Smooth muscle cell (in vitro differentiated cells): ENCODE measurements around the gene PSAP. TPM values are rescaled to one million over a fixed set of nuclear protein-coding genes. Genes with fewer than 3 reads are reported as not detected.

Experiments
- DNase-seq: peaks from one replicate; lab custom pipeline; 2025; ENCODE audit not compliant: unreplicated experiment; lab: John Stamatoyannopoulos, UW
- H2AFZ ChIP-seq: fragments of 200-600 bp; sonication (generic); 2 replicates; pipeline ENCODE4 v1.6.0; 2016; ENCODE audit warnings: antibody characterized with exemption, low read depth, mild to moderate bottlenecking
- H3F3A ChIP-seq: fragments of 200-600 bp; sonication (generic); 2 replicates; pipeline ENCODE4 v1.6.0; 2017; ENCODE audit warnings: antibody characterized with exemption, low read depth
- H3K27ac ChIP-seq: fragments of 200-600 bp; sonication (generic); 2 replicates; pipeline ENCODE4 v1.5.1; 2016; ENCODE audit warnings: low read depth, mild to moderate bottlenecking
- H3K27me3 ChIP-seq: fragments of 200-600 bp; sonication (generic); 2 replicates; pipeline ENCODE4 v1.6.1; 2016; ENCODE audit warnings: low read depth, mild to moderate bottlenecking
- H3K36me3 ChIP-seq: fragments of 200-600 bp; sonication (generic); 2 replicates; pipeline ENCODE4 v1.5.1; 2016; ENCODE audit warnings: low read depth
- H3K4me1 ChIP-seq: fragments of 200-600 bp; sonication (generic); 2 replicates; pipeline ENCODE4 v1.5.1; 2016; ENCODE audit warnings: low read depth
- H3K4me2 ChIP-seq: fragments of 200-600 bp; sonication (generic); 2 replicates; pipeline ENCODE4 v1.6.0; 2016; ENCODE audit warnings: mild to moderate bottlenecking
- H3K4me3 ChIP-seq: fragments of 200-600 bp; sonication (generic); 2 replicates; pipeline ENCODE4 v1.5.1; 2016; ENCODE audit warnings: mild to moderate bottlenecking
- H3K79me2 ChIP-seq: fragments of 200-600 bp; sonication (generic); 2 replicates; pipeline ENCODE4 v1.6.0; 2016; ENCODE audit warnings: low read depth, mild to moderate bottlenecking
- H3K9ac ChIP-seq: fragments of 200-600 bp; sonication (generic); 2 replicates; pipeline ENCODE4 v1.6.0; 2016; ENCODE audit warnings: low read depth
- H3K9me3 ChIP-seq: fragments of 200-600 bp; sonication (generic); replicated peaks from 2 replicates; pipeline ENCODE4 v1.5.1; 2016; ENCODE audit warnings: low read depth
- H4K20me1 ChIP-seq: fragments of 200-600 bp; sonication (generic); 2 replicates; pipeline ENCODE4 v1.6.0; 2016; ENCODE audit warnings: low read depth
- WGBS: methylation state at CpG from one replicate; pipeline ENCODE4 v1.1.7; 2016; ENCODE audit warnings: low lambda C conversion rate; 5-methylcytosine and 5-hydroxymethylcytosine counted together
- polyA plus RNA-seq: library from polyadenylated mRNA; unstranded; fragments of >200 nt; fragmentation: Nextera tagmentation; extraction: Ambion mirVana; gene quantifications from 2 replicates; pipeline ENCODE4 v1.2.1, GENCODE V29; 2016
- total RNA-seq: library from RNA; depleted of rRNA; stranded (reverse); fragments of >200 nt; gene quantifications from 2 replicates; pipeline ENCODE4 v1.2.3, GENCODE V29; 2014
- TF ChIP-seq, protein P1 (sequence below): fragments of 200-600 bp; sonication (generic); IDR thresholded peaks from 2 replicates; pipeline ENCODE4 v1.5.1; 2017; ENCODE audit warnings: borderline replicate concordance, mild to moderate bottlenecking, antibody characterized with exemption; ENCODE audit not compliant: insufficient read depth, poor library complexity, severe bottlenecking

PSAP gene
- total and polyA plus RNA-seq, 2 experiments from 2014 or later = 282 to 500 TPM

DNA sequence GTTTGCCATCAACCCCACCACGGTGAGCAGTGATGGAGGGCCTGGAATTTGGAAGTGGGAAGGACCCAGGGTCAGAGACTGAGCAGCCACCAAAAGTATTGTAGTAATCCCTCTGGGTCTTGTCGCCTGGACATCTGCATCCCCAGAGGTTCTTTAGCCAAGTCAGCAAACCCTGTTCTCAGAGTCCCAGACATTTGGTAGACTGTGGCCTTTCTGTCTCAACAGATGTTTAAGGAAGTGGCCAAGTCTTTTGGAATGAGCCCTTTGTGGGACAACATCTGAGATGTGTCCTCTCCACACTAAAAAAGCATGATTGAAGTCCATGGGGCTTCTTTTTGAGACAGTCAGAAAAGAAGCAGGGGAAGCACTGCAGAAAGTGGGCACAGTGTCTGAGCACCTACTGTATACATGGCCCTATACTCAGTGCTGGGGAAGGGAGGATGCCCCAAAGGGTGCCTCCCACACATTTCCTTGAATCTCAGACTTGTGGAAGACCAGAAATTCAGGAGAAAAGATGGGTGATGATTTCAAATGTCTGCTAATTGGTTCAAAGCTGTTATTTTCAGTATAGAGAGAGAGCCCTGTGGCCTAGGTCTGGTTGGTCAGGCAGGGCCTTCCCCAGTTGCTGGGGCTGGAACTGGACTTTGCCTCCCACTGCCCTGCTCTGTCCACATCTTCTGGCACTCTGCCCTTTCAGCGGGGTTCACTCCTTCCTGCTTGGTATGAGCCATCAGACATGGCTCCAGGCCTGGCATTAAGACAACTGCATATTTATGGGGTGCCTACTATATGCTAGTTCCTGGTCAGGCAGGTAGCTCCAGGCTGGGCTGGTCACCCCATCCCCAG lies 51.2 kb downstream of the PSAP start:
- Histone ChIP-seq H3K36me3 (no peaks in the 10 kb centered on the region), H3K4me3 (no peak overlapping the region), H3K79me2 (no peaks in the 10 kb centered on the region), H3K9me3 (no peaks in the 10 kb centered on the region), H3F3A (no peaks in the 10 kb centered on the region), H3K27ac (no peak overlapping the region), H3K27me3 (peaks cover 5% of the 10 kb centered on the region), H3K4me1 (no peaks in the 10 kb centered on the region), H3K4me2 (no peak overlapping the region), H4K20me1 (no peaks in the 10 kb centered on the region), H2AFZ (no peak overlapping the region), H3K9ac (no peak overlapping the region)
- no peak for DNase-seq
- WGBS = 86% methylated on average over 3 of the region's 3 CpGs
- TF ChIP-seq, protein P1, sequence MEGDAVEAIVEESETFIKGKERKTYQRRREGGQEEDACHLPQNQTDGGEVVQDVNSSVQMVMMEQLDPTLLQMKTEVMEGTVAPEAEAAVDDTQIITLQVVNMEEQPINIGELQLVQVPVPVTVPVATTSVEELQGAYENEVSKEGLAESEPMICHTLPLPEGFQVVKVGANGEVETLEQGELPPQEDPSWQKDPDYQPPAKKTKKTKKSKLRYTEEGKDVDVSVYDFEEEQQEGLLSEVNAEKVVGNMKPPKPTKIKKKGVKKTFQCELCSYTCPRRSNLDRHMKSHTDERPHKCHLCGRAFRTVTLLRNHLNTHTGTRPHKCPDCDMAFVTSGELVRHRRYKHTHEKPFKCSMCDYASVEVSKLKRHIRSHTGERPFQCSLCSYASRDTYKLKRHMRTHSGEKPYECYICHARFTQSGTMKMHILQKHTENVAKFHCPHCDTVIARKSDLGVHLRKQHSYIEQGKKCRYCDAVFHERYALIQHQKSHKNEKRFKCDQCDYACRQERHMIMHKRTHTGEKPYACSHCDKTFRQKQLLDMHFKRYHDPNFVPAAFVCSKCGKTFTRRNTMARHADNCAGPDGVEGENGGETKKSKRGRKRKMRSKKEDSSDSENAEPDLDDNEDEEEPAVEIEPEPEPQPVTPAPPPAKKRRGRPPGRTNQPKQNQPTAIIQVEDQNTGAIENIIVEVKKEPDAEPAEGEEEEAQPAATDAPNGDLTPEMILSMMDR = no peak

DNA sequence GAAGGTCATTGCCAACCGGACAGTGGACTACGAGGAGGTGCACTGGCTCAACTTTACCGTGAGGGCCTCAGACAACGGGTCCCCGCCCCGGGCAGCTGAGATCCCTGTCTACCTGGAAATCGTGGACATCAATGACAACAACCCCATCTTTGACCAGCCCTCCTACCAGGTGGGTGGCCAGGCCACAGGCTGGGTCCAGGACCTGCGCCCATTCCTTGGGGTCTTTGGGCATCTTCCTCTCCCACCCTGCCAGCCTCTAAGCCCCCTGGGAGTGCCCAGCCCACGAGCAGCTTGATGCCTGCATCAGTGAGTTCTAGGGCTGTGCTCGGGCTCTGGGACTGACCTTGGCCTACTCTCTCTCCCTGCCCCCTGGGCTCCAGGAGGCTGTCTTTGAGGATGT lies 51.9 kb downstream of the PSAP start:
- WGBS = 86% methylated on average over 10 of the region's 10 CpGs
- no peaks in the 10 kb centered on the region for H3K27me3 ChIP-seq
- H3K9ac ChIP-seq = no peak overlapping the region
- no peak overlapping the region for H3K4me2 ChIP-seq
- no peak overlapping the region for H3K27ac ChIP-seq
- H3K36me3 ChIP-seq = no peaks in the 10 kb centered on the region
- no peak overlapping the region for H2AFZ ChIP-seq
- no peaks in the 10 kb centered on the region for H3K79me2 ChIP-seq
- TF ChIP-seq, protein P1 = no peak
- H3K9me3 ChIP-seq = no peaks in the 10 kb centered on the region
- no peaks in the 10 kb centered on the region for H4K20me1 ChIP-seq
- H3K4me1 ChIP-seq = no peaks in the 10 kb centered on the region
- H3K4me3 ChIP-seq = no peak overlapping the region
- DNase-seq = no peak
- no peaks in the 10 kb centered on the region for H3F3A ChIP-seq

DNA sequence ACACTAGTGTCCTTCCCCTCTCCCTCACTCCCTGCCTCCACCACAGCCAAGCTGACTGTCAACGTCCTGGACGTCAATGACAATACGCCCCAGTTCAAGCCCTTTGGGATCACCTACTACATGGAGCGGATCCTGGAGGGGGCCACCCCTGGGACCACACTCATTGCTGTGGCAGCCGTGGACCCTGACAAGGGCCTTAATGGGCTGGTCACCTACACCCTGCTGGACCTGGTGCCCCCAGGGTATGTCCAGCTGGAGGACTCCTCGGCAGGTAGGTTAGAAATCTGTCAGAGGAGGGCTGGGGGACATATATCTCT lies 52.8 kb downstream of the PSAP start:
- no peaks in the 10 kb centered on the region for H3K36me3 ChIP-seq
- no peak overlapping the region for H3K27ac ChIP-seq
- H2AFZ ChIP-seq = no peak overlapping the region
- WGBS = 76% methylated on average over 6 of the region's 6 CpGs
- no peak overlapping the region for H3K4me2 ChIP-seq
- H3K9me3 ChIP-seq = no peaks in the 10 kb centered on the region
- DNase-seq = no peak
- H3K9ac ChIP-seq = no peak overlapping the region
- no peaks in the 10 kb centered on the region for H3K27me3 ChIP-seq
- H3F3A ChIP-seq = no peaks in the 10 kb centered on the region
- H3K4me1 ChIP-seq = no peaks in the 10 kb centered on the region
- TF ChIP-seq, protein P1 = no peak
- H3K4me3 ChIP-seq = no peak overlapping the region
- H3K79me2 ChIP-seq = no peaks in the 10 kb centered on the region
- H4K20me1 ChIP-seq = no peaks in the 10 kb centered on the region
